Measurements from ENCODE around the gene SLC33A1.

Gene SLC33A1

GRCh38 chr3:155854141-155854940, at the start of gene SLC33A1:
SLC33A1 (minus strand) TSS chr3:155854427; CDS start chr3:155853997, 430 bp downstream.
- no peak for TF ChIP-seq CTCF (IDR thresholded peaks at IDR 0.05; ENCODE audit: low read depth, low read length, missing control alignments)
- DNase-seq (ENCODE audit: low read depth), result peak; percentile 98
- in situ Hi-C loops (cut with HindIII; ENCODE audit: low sequenced_read_pairs), result no loop called here
- H3K4me3 ChIP-seq (ENCODE audit: low read depth, low read length), result peak within 1 kb of the TSS; percentile 71

- DNase-seq (ENCODE audit: low read depth), result no peak
- in situ Hi-C loops (cut with HindIII; ENCODE audit: low sequenced_read_pairs), result no loop called here
- no peak for TF ChIP-seq CTCF (IDR thresholded peaks at IDR 0.05; ENCODE audit: low read depth, low read length, missing control alignments)
- H3K4me3 ChIP-seq (ENCODE audit: low read depth, low read length), result no peak overlapping the region
Measured at GRCh38 chr3:155895379-155895900, 41.2 kb upstream of the SLC33A1 start.

GRCh38 chr3:155891321-155891720, 37.1 kb upstream of the SLC33A1 start:
- no peak for TF ChIP-seq CTCF (IDR thresholded peaks at IDR 0.05; ENCODE audit: low read depth, low read length, missing control alignments)
- DNase-seq (ENCODE audit: low read depth), result no peak
- no peak overlapping the region for H3K4me3 ChIP-seq (ENCODE audit: low read depth, low read length)
- in situ Hi-C loops (cut with HindIII; ENCODE audit: low sequenced_read_pairs), result no loop called here

- in situ Hi-C loops (cut with HindIII; ENCODE audit: low sequenced_read_pairs), result no loop called here
- no peak for TF ChIP-seq CTCF (IDR thresholded peaks at IDR 0.05; ENCODE audit: low read depth, low read length, missing control alignments)
- peak; percentile 6 for DNase-seq (ENCODE audit: low read depth)
- H3K4me3 ChIP-seq (ENCODE audit: low read depth, low read length), result no peak overlapping the region
Measured at GRCh38 chr3:155890671-155891190, 36.5 kb upstream of the SLC33A1 start.

- in situ Hi-C loops (cut with HindIII; ENCODE audit: low sequenced_read_pairs), result no loop called here
- no peak overlapping the region for H3K4me3 ChIP-seq (ENCODE audit: low read depth, low read length)
- no peak for DNase-seq (ENCODE audit: low read depth)
- no peak for TF ChIP-seq CTCF (IDR thresholded peaks at IDR 0.05; ENCODE audit: low read depth, low read length, missing control alignments)
Measured at GRCh38 chr3:155889952-155890351, 35.7 kb upstream of the SLC33A1 start.

- DNase-seq (ENCODE audit: low read depth), result no peak
- no peak overlapping the region for H3K4me3 ChIP-seq (ENCODE audit: low read depth, low read length)
- in situ Hi-C loops (cut with HindIII; ENCODE audit: low sequenced_read_pairs), result no loop called here
- no peak for TF ChIP-seq CTCF (IDR thresholded peaks at IDR 0.05; ENCODE audit: low read depth, low read length, missing control alignments)
Measured at GRCh38 chr3:155889212-155889611, 35.0 kb upstream of the SLC33A1 start.

Measured in astrocyte of the cerebellum (primary cell).